HG03280 (cell line): ENCODE measurements around the gene XAF1.
"Not testable (repeated sequence)": the region's sequence is repeated elsewhere in the genome, so short reads cannot be mapped to it uniquely, and the experiment has no call there.

ENCODE experiments used
- ATAC-seq: cut with Tn5 transposase; IDR thresholded peaks from one replicate; pipeline ENCODE4 v1.9.1; 2021; ENCODE audit warnings: mild to moderate bottlenecking, moderate library complexity; ENCODE audit not compliant: unreplicated experiment

The XAF1 gene

GRCh38 chr17:6753006-6753445 lies 2.8 kb upstream of the XAF1 start:
- no peak for ATAC-seq

DNA sequence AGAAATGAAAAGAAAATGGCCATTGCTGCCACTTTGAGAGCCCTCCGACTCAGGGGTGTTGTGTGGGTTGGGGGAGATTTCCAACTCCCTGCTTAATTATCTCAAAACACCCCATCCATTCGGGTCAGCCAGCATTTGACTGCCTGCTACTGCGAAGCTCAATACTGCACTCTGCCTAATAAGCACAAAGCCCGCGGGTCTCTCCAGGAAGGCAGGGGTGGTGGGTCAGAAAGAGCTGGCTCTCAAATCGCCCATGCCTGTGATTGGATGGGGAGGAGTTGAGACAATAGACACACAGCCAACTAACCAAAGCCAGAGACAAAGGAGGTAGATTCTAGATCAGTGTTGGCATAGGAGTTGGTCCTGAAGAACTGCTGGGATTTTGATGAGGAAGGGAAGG lies 2.3 kb upstream of the XAF1 start:
- ATAC-seq: no peak

GRCh38 chr17:6755281-6755680 lies 565 bp upstream of the XAF1 start:
- no peak for ATAC-seq

- no peak for ATAC-seq
These were observed 682 bp downstream of the XAF1 start for GRCh38 chr17:6756425-6757031.

- no peak for ATAC-seq
These were observed 1.9 kb downstream of the XAF1 start for GRCh38 chr17:6757747-6758146.

- ATAC-seq: no peak
These were observed 5.9 kb downstream of the XAF1 start for GRCh38 chr17:6761779-6762178.

DNA sequence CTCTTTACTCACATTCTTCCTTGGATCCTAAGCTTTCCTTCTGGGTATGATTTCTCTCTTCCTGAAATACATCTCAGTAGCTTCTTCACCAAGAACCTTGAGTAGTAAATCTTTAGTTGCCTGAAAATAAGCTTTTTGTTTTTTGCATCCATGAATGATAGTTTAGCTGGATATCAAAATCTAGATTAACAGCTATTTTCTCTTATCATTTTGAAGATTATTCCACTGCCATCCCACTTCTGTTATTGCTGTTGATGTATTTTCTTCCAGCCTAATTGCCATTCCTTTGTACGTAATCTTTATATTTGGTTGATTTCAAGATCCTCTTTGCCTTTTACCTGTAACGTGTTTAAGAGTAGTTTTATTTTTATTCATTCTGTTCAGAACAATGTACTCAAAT lies 12.6 kb downstream of the XAF1 start:
- ATAC-seq: no peak

DNA sequence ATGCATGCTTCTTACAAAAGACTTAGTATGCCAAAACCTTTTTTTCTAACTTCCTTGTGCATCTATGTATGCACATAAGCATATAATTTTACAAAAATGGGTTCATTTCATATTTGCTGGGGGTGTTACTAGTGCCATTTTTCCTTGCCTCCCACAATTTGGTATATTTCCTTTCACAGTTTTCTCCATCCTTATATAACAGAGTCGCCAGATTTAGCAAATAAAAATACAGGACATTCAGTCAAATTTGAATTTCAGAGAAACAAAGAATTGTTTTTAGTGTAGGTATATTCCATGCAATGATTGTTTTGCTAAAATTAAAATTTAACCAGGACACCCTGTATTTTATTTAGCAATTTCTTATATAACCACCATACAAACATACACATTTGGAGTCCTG lies 16.2 kb downstream of the XAF1 start:
- ATAC-seq: no peak

DNA sequence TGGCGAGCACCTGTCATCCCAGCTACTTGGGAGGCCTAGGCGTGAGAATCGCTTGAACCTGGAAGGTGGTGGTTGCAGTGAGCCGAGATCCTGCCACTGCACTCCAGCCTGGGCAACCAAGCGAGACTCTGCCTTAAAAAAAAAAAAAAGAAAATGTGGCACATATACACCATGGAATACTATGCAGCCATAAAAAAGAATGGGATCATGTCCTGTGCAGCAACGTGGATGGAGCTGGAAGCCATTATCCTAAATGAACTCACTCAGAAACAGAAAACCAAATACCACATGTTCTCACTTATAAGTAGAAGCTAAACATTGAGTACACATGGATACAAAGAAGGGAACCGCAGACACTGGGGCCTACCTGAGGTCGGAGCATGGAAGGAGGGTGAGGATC lies 19.1 kb downstream of the XAF1 start:
- ATAC-seq: not testable (repeated sequence)

GRCh38 chr17:6775871-6776405 lies 20.1 kb downstream of the XAF1 start, which contains the start of gene FBXO39:
Gene FBXO39 (plus strand): TSS chr17:6776215. CDS start chr17:6779869, 3,654 bp downstream.
- no peak for ATAC-seq

DNA sequence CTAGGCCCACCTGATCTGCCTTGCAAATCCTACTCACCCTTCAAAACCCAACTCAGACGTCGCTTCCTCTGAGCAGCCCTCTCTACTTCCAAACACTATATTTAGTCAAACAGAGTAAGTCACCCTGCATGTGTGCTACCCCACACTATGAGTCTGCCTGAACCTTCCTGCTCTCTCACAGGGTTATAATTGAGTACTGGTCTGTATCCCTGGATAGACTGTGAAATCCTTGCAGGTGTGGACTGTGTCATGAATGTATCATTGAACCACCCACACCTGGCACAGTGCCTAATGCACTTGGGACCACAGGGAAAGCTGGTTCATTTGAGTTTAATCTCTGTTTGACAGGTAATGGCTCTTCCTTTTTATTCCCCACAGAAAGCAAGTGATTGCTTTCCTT lies 23.6 kb downstream of the XAF1 start:
- no peak for ATAC-seq

DNA sequence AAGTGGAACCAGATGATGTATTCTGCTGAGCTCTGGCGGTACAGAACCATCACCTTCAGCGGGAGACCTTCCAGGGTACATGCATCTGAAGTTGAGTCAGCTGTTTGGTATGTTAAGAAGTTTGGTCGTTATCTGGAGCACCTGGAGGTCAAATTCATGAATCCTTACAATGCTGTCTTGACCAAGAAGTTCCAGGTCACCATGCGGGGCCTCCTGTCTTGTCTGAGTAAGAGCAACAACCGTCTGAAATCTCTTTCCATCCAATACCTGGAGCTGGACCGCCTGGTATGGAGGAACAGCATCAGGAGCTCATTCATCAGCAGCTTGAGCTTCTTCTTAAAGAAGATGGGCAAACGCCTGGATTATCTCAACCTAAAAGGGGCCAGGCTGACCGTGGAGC lies 24.2 kb downstream of the XAF1 start:
- no peak for ATAC-seq

GRCh38 chr17:6780886-6781285 lies 25.0 kb downstream of the XAF1 start:
- ATAC-seq: no peak

DNA sequence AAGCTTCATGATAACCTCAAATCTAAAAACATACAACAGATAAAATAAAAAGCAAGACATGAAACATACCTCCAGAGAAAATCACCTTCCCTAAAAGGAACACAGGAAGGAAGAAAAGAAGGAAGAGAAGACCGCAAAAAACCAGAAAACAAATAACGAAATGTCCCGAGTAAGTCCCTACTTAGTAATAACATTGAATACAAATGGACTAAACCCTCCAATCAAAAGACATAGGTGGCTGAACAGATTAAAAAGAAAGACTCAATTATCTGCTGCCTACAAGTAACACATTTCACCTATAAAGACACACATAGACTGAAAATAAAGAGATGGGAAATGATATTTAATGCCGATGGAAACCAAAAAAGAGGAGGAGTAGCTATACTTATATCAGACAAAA lies 26.4 kb downstream of the XAF1 start:
- ATAC-seq: no peak

DNA sequence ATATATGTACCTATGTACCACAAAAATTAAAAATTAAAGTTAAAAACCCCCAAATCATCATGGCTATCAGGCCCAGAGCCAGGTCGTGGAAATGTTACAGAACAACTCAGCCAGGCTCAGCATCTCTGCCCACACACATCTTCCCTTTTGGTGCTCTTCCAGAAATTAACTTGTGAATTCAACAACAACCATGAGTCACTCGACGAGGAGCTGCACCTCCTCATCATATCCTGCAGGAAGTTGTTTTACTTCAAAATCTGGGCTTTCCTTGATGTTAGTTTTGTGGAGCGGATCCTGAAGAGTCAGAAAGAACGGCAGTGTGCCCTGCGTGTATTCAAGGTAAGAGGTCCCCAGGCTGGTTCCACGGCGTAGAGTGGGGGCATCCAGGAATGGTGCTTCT lies 30.8 kb downstream of the XAF1 start:
- ATAC-seq: no peak

- no peak for ATAC-seq
These were observed 31.3 kb downstream of the XAF1 start for GRCh38 chr17:6787081-6787693.

DNA sequence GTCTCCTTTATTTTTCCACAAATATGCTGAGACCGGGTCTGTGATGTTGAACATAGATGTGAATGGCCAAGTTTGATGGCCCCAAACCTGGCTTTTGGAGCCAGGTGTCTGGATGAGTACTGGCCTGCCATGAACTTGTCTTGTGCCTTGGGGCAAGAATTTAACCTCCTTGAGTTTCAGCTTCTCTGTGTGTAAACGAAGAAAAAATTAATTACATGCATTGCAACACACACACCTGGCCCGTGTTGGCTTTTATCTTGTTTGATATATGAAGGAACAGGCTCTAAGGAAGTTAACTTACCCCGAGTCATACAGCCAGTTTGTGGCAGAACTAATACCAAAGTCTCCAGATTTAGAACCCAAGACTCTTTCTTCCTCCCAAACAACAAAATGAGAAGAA lies 33.3 kb downstream of the XAF1 start:
- no peak for ATAC-seq

DNA sequence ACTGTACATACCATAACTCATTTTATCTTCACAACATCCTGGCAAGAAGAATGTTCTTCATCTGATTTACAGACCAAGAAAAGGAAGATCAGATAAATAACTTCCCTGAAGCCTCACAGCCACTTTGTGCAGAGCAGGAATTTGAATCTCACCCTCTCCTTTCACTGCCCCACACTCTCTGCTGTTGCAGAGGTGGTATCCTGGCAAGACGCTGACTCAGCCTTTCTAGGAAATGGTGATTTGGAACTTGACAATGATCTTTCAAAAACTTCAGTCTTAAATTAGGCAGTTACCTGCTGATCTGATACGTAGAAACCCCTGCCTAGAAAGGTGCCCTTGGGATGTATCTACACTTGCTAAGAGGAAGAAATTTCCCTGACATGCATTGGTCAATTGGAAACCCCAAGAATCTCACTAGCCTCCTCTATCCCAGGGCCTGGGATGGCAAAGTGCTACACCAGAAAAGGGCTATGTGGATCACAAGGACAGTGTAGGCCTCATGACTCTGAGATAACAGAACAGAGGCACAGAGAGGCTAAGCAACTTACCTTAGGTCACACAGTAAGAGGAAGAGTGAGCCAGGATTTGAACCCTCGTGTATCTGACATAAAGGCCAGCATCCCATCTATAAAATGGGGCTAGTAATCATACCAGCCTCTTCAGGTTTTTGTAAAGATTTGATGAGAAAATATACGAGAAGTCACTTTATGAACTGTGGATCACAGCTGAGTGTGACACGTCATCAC lies 38.1 kb downstream of the XAF1 start:
- ATAC-seq: no peak

- no peak for ATAC-seq
These were observed 40.4 kb downstream of the XAF1 start for GRCh38 chr17:6796017-6796886.

GRCh38 chr17:6796887-6797490 lies 41.1 kb downstream of the XAF1 start:
- ATAC-seq: no peak
